ENCODE measurements around the gene GRID1. TPM values are rescaled to one million over a fixed set of nuclear protein-coding genes. Genes with fewer than 3 reads are reported as not detected.

The GRID1 gene
- total RNA-seq, 1 donor = not detected

DNA sequence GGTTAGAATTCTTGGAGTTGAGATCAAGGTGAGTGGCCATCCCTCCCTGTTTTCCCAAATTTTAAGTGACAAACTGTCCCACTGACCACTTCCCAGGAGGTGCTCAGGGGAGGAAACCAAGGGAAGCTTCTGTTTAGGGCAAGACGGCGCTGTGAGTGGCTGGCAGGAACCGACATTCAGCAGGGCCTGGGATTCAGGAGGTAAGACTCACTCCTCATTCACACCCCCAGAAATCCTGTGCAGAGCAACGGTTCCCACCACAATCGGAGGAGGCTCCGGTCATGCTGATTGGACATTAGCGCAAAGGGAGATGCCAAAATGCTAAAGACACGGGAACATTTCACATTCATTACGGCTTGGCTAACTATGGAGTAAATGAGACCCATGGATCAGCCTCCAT, 200.9 kb downstream of the GRID1 start:
- H3K4me3 ChIP-seq (ENCODE audit: low read length) = no peak overlapping the region

GRCh38 chr10:86164960-86165630, 201.5 kb downstream of the GRID1 start:
- Histone ChIP-seq H3K4me3 (ENCODE audit: low read length) (no peak overlapping the region), H3K9me3 (ENCODE audit: low read depth, low read length) (no peaks in the 10 kb centered on the region), H3K4me1 (ENCODE audit: insufficient read depth, low read length) (no peaks in the 10 kb centered on the region), H3K27me3 (ENCODE audit: insufficient read depth, low read length) (no peaks in the 10 kb centered on the region)

More for the DNA sequence above, 200.9 kb downstream of the GRID1 start:
- no peaks in the 10 kb centered on the region for H3K27me3 ChIP-seq (ENCODE audit: insufficient read depth, low read length)
- no peaks in the 10 kb centered on the region for H3K9me3 ChIP-seq (ENCODE audit: low read depth, low read length)
- H3K4me1 ChIP-seq (ENCODE audit: insufficient read depth, low read length) = no peaks in the 10 kb centered on the region

- Histone ChIP-seq H3K27me3 (ENCODE audit: insufficient read depth, low read length) (no peaks in the 10 kb centered on the region), H3K4me1 (ENCODE audit: insufficient read depth, low read length) (no peaks in the 10 kb centered on the region), H3K4me3 (ENCODE audit: low read length) (no peak overlapping the region), H3K9me3 (ENCODE audit: low read depth, low read length) (no peaks in the 10 kb centered on the region)
Observed at GRCh38 chr10:86164174-86164774, 202.3 kb downstream of the GRID1 start.

DNA sequence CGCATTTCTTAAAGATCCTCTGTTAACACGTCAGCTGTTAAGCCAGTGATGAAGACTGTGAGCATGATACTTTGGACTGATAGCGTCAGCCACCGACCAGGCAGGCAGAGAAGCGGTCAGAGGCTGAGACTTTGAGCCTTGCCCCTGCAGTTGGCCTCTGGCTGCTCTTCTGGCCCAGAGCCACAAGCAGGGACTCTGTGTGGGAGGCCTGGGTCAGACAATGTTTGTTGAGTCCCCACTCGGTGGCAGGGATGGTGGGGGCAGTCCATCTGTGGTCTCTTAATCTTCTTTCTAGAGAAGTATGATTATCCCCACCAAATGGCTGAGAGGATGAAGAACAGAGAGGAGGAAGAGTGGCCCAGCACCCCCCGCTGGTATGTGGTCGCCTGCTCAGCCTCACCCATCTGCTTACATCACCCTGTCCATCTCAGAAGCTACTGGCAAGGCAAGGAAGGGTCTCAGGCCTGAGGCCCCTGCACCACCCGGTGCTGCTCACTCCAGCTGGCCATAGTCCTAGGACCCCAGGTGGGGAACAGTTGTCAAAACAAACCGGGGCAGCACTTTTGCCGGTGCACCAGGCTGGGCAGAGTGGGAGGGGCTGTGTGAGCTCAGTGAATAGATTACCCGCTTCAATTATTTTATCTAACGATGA, 202.9 kb downstream of the GRID1 start:
- H3K9me3 ChIP-seq (ENCODE audit: low read depth, low read length) = no peaks in the 10 kb centered on the region
- no peaks in the 10 kb centered on the region for H3K27me3 ChIP-seq (ENCODE audit: insufficient read depth, low read length)
- no peak overlapping the region for H3K4me3 ChIP-seq (ENCODE audit: low read length)
- no peaks in the 10 kb centered on the region for H3K4me1 ChIP-seq (ENCODE audit: insufficient read depth, low read length)

- Histone ChIP-seq H3K4me1 (ENCODE audit: insufficient read depth, low read length) (no peaks in the 10 kb centered on the region), H3K4me3 (ENCODE audit: low read length) (no peak overlapping the region), H3K27me3 (ENCODE audit: insufficient read depth, low read length) (no peaks in the 10 kb centered on the region), H3K9me3 (ENCODE audit: low read depth, low read length) (no peaks in the 10 kb centered on the region)
Observed at GRCh38 chr10:86162696-86163400, 203.7 kb downstream of the GRID1 start.

GRCh38 chr10:86162036-86162435, 204.6 kb downstream of the GRID1 start:
- H3K4me1 ChIP-seq (ENCODE audit: insufficient read depth, low read length) = no peaks in the 10 kb centered on the region
- no peak overlapping the region for H3K4me3 ChIP-seq (ENCODE audit: low read length)
- no peaks in the 10 kb centered on the region for H3K9me3 ChIP-seq (ENCODE audit: low read depth, low read length)
- H3K27me3 ChIP-seq (ENCODE audit: insufficient read depth, low read length) = no peaks in the 10 kb centered on the region

- Histone ChIP-seq H3K4me1 (ENCODE audit: insufficient read depth, low read length) (no peaks in the 10 kb centered on the region), H3K27me3 (ENCODE audit: insufficient read depth, low read length) (no peaks in the 10 kb centered on the region), H3K9me3 (ENCODE audit: low read depth, low read length) (no peaks in the 10 kb centered on the region), H3K4me3 (ENCODE audit: low read length) (no peak overlapping the region)
Observed at GRCh38 chr10:86160890-86161585, 205.6 kb downstream of the GRID1 start.

GRCh38 chr10:86159797-86160196, 206.8 kb downstream of the GRID1 start:
- no peak overlapping the region for H3K4me3 ChIP-seq (ENCODE audit: low read length)
- H3K4me1 ChIP-seq (ENCODE audit: insufficient read depth, low read length) = no peaks in the 10 kb centered on the region
- no peaks in the 10 kb centered on the region for H3K9me3 ChIP-seq (ENCODE audit: low read depth, low read length)
- no peaks in the 10 kb centered on the region for H3K27me3 ChIP-seq (ENCODE audit: insufficient read depth, low read length)

DNA sequence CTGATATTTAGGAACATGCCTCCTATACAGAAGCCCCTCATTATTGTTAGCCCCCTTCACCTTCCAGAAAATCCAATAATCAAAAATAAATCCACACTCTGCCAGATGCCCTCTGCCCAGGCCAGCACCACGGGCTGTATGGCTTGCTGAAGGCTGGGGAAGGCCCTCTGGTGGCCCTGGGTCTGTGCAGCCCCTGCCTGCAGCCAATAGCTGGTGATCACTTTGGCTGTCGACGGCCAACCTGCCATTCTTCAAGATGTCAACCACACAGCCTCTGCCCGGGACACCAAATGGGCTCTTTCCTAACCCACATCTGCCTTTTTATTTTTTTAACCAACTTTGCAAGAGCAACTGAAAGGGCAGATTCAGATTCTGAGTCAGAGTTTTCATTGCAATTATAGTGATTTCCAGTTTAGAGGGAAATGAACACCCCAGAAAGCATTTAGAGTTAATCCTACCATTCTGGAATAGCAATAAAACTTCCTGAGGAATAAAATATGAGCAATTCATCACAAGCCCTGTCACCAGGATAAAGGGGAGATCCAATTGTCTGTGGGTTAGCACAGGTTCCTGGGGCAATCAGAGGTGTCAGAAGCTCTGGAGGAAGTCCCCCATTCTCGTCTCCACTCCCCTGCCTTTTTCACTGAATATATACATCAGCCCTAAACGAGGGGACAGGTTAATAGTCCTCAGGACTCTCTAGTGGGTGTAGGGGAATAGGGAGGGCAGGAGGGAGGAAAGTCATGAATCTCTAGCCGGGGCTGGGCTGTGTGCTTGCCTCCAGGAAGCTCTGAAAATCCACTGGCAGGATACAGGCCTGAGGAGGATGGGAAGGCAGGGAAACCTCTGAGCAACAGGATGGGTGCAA, 211.3 kb downstream of the GRID1 start:
- H3K4me3 ChIP-seq (ENCODE audit: low read length) = no peak overlapping the region
- H3K27me3 ChIP-seq (ENCODE audit: insufficient read depth, low read length) = no peaks in the 10 kb centered on the region
- no peaks in the 10 kb centered on the region for H3K9me3 ChIP-seq (ENCODE audit: low read depth, low read length)
- H3K4me1 ChIP-seq (ENCODE audit: insufficient read depth, low read length) = no peaks in the 10 kb centered on the region

DNA sequence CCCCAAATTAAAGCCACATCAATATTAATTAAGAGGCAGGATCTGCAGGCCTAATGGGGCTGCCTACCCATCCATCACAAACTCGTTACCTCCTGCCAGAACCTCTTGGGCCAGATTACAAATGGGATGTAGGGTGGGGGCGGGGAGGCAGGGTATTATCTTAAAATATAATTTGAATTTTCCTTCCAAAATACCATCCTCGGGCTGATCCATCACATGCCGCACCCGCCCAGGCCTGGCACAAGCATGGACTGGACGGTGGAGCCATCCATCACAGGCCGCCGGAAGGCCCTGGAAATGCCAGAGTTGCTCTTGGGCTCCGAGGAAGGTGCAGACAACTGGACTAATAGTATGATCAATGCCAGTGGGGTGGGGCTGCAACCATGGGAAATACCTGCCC, 212.8 kb downstream of the GRID1 start:
- Histone ChIP-seq H3K4me1 (ENCODE audit: insufficient read depth, low read length) (no peaks in the 10 kb centered on the region), H3K9me3 (ENCODE audit: low read depth, low read length) (no peaks in the 10 kb centered on the region), H3K27me3 (ENCODE audit: insufficient read depth, low read length) (no peaks in the 10 kb centered on the region), H3K4me3 (ENCODE audit: low read length) (no peak overlapping the region)

GRCh38 chr10:86152911-86153310, 213.7 kb downstream of the GRID1 start:
- no peaks in the 10 kb centered on the region for H3K4me1 ChIP-seq (ENCODE audit: insufficient read depth, low read length)
- H3K9me3 ChIP-seq (ENCODE audit: low read depth, low read length) = no peaks in the 10 kb centered on the region
- no peak overlapping the region for H3K4me3 ChIP-seq (ENCODE audit: low read length)
- no peaks in the 10 kb centered on the region for H3K27me3 ChIP-seq (ENCODE audit: insufficient read depth, low read length)

DNA sequence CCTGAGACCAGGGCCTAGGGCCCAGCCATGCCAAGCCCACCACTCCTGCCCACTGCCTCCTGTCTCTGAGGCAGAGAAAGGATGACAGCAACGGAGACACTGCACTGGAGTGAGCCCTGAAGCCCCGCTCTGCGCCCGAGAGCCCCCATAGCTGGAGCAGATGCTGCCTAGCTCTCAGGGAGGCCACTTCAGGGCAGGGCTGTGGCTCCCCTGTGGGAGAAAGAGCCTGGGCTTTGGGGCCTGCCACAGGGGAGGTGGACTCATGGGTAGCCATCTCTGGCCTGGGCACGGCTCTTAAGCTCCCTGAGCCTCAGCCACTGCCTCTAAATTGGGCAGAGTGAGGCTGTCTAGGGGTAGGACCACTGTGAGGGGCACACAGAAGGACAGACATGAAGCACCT, 214.2 kb downstream of the GRID1 start:
- H3K4me3 ChIP-seq (ENCODE audit: low read length) = no peak overlapping the region

GRCh38 chr10:86151613-86152012, 215.0 kb downstream of the GRID1 start:
- Histone ChIP-seq H3K4me1 (ENCODE audit: insufficient read depth, low read length) (no peaks in the 10 kb centered on the region), H3K4me3 (ENCODE audit: low read length) (no peak overlapping the region), H3K9me3 (ENCODE audit: low read depth, low read length) (no peaks in the 10 kb centered on the region), H3K27me3 (ENCODE audit: insufficient read depth, low read length) (no peaks in the 10 kb centered on the region)

More for the DNA sequence above, 214.2 kb downstream of the GRID1 start:
- Histone ChIP-seq H3K27me3 (ENCODE audit: insufficient read depth, low read length) (no peaks in the 10 kb centered on the region), H3K9me3 (ENCODE audit: low read depth, low read length) (no peaks in the 10 kb centered on the region), H3K4me1 (ENCODE audit: insufficient read depth, low read length) (no peaks in the 10 kb centered on the region)

DNA sequence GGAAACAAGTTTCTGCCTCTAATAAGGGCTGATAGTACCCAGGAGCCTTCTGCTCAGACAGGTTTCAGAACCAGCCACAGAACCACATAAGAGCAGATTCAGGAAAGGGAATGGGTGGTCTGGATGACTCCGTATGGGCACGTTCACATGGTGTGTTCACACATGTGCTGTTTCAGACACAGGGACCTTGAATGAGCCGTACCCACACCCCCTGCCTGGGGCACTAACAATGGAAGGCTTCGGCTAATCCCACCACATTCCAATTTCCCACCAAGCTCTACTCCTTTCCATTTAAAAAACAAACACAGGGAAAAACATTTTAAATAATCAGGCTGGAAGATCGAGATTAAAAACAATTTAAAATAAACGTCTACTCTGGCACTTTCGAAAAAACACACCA, 217.3 kb downstream of the GRID1 start:
- Histone ChIP-seq H3K4me1 (ENCODE audit: insufficient read depth, low read length) (no peaks in the 10 kb centered on the region), H3K4me3 (ENCODE audit: low read length) (no peak overlapping the region), H3K9me3 (ENCODE audit: low read depth, low read length) (no peaks in the 10 kb centered on the region), H3K27me3 (ENCODE audit: insufficient read depth, low read length) (no peaks in the 10 kb centered on the region)
